ENCODE data around the gene C19orf33. TPM values are rescaled to one million over a fixed set of nuclear protein-coding genes. Genes with fewer than 3 reads are reported as not detected.

C19orf33 gene
- total and polyA plus RNA-seq, 2 of the 8 experiments (the other 6 are each of a cell fraction or from before 2014, with no cell fraction given): 6.0 to 36.0 TPM

- FAIRE-seq (no peak), DNase-seq (ENCODE audit: low read depth in 1 of 2, low spot score in 2 of 2) (no peak)
- no peak overlapping the region for H4K91ac ChIP-seq (replicated peaks; ENCODE audit: insufficient read length, low read length)
- no peaks in the 10 kb centered on the region for H3K23me2 ChIP-seq (ENCODE audit: low read depth, low read length)
- no peaks in the 10 kb centered on the region for H3K79me1 ChIP-seq (ENCODE audit: low read depth, low read length)
- H2BK120ac ChIP-seq (replicated peaks; ENCODE audit: low read depth, low read length): no peak overlapping the region
- H3K18ac ChIP-seq (ENCODE audit: extremely low read depth, low read length): no peak overlapping the region
- no peak overlapping the region for H2AFZ ChIP-seq (ENCODE audit: low read length)
- no peak overlapping the region for H3K56ac ChIP-seq (replicated peaks; ENCODE audit: insufficient read length, low read depth, low read length)
- no peak overlapping the region for H3K4ac ChIP-seq (replicated peaks; ENCODE audit: insufficient read length, low read depth, low read length)
- H3K14ac ChIP-seq (ENCODE audit: insufficient read length): no peak overlapping the region
- H3K27ac ChIP-seq (ENCODE audit: low read depth, low read length): no peak overlapping the region
- CTCF ChIA-PET (ENCODE audit: partially characterized antibody): interaction anchor here (0.5 to 1.1 kb wide), 6 partner anchors 10 to 986 kb away, joined by 3 to 6 read pairs (median 5); no protein-coding TSS in a partner anchor
- H3K27me3 ChIP-seq (replicated peaks in 1 of 4; ENCODE audit: control insufficient read depth in 3 of 4, extremely low read depth in 1 of 4, insufficient read depth in 3 of 4, low read length in 3 of 4): no peaks in the 10 kb centered on the region
- no peak overlapping the region; a peak in 1 of 7 replicates for H3K9ac ChIP-seq (replicated peaks in 1 of 4; ENCODE audit: extremely low read depth in 1 of 4, low read depth in 3 of 4, low read length in 3 of 4)
- peaks cover 14 to 40% (median 34%) of the 10 kb centered on the region in 4 experiments for H3K36me3 ChIP-seq (ENCODE audit: control insufficient read depth in 2 of 4, insufficient read depth in 4 of 4, low read length in 3 of 4)
- H2BK5ac ChIP-seq (ENCODE audit: low read depth, low read length): no peak overlapping the region
- H4K5ac ChIP-seq (ENCODE audit: insufficient read length, low read depth, low read length): no peak overlapping the region
- H4K20me1 ChIP-seq (replicated peaks in 1 of 2; ENCODE audit: control insufficient read depth in 1 of 2, insufficient read depth in 2 of 2, low read length in 2 of 2): peaks cover 2 to 5% of the 10 kb centered on the region in 2 experiments
- no peak overlapping the region for H2BK15ac ChIP-seq (ENCODE audit: low read length)
- no peak overlapping the region for H3K23ac ChIP-seq (ENCODE audit: insufficient read length)
- H2BK20ac ChIP-seq (ENCODE audit: low read length): no peak overlapping the region
- peaks cover 0 to 3% of the 10 kb centered on the region in 2 experiments; a peak in 1 of 4 replicates for H3K9me3 ChIP-seq (ENCODE audit: insufficient read depth in 2 of 2, low read depth in 1 of 2, low read length in 1 of 2)
- H2AK5ac ChIP-seq (ENCODE audit: low read depth, low read length): no peak overlapping the region
- no peaks in the 10 kb centered on the region for H3K4me1 ChIP-seq (replicated peaks in 1 of 4; ENCODE audit: control insufficient read depth in 3 of 4, insufficient read depth in 4 of 4, low read length in 3 of 4)
- no peak overlapping the region for H3K4me3 ChIP-seq (ENCODE audit: extremely low read depth in 1 of 4, insufficient read depth in 2 of 4, low read depth in 3 of 4, low read length in 4 of 4)
- no peak overlapping the region for H3K4me2 ChIP-seq (ENCODE audit: insufficient read depth in 1 of 2, low read depth in 2 of 2, low read length in 2 of 2)
- H3K79me2 ChIP-seq (ENCODE audit: control insufficient read depth in 1 of 2, insufficient read depth in 2 of 2, low read length in 2 of 2): no peaks in the 10 kb centered on the region
- POLR2A ChIA-PET (ENCODE audit: partially characterized antibody): interaction anchor here (1.0 to 4.3 kb wide), 6 partner anchors 8 to 58 kb away, joined by 3 to 34 read pairs (median 6); partner anchors contain the start of gene C19orf33
- 97% methylated on average over 7 of the region's 9 CpGs; no CpG with 5 or more reads in 1 of the 2 experiments for WGBS, 2 experiments (ENCODE audit: extremely low coverage in 1 of 2, insufficient coverage in 1 of 2, insufficient read length in 1 of 2, insufficient replicate concordance in 2 of 2, low coverage in 1 of 2, low lambda C conversion rate in 2 of 2, missing lambda C conversion rate in 1 of 2)
- no peak overlapping the region for H4K8ac ChIP-seq (ENCODE audit: extremely low read depth, insufficient read depth, low read length)
- no peak overlapping the region for H2BK12ac ChIP-seq (ENCODE audit: low read depth, low read length)
- TF ChIP-seq TCF12 (IDR thresholded peaks at IDR 0.05; ENCODE audit: low read depth, low read length) (no peak), SAP30 (IDR thresholded peaks at IDR 0.05; ENCODE audit: insufficient read depth, insufficient replicate concordance, low read length) (no peak), CTBP2 (IDR thresholded peaks at IDR 0.05; ENCODE audit: borderline replicate concordance, insufficient read depth, insufficient read length, low read length) (no peak), CEBPB (IDR thresholded peaks at IDR 0.05; ENCODE audit: low read depth, low read length) (no peak), CTCF (IDR thresholded peaks at IDR 0.05; ENCODE audit: control extremely low read depth in 1 of 3, insufficient read depth in 1 of 3, low read depth in 1 of 3, low read length in 3 of 3) (no peak), MAX (IDR thresholded peaks at IDR 0.05) (no peak), CHD1 (IDR thresholded peaks at IDR 0.05; ENCODE audit: low read depth, low read length) (no peak), KDM1A (IDR thresholded peaks at IDR 0.05; ENCODE audit: borderline replicate concordance, low read length) (no peak), POU5F1 (IDR thresholded peaks at IDR 0.05; ENCODE audit: low read depth, low read length) (no peak), RAD21 (IDR thresholded peaks at IDR 0.05 in 1 of 2, conservative IDR thresholded peaks at IDR 0.05 in 1 of 2; ENCODE audit: low read depth in 2 of 2, low read length in 2 of 2) (no peak)
These were observed 10.8 kb upstream of the C19orf33 start for GRCh38 chr19:38293281-38293680.

All from H1 (cell line).